H9 (cell line): ENCODE measurements around the gene FXN. TPM values are rescaled to one million over a fixed set of nuclear protein-coding genes. Genes with fewer than 3 reads are reported as not detected.

Experiments used
- DNase-seq: peaks from one replicate; pipeline ENCODE4 v3.0.0-alpha.2; 2017
- H2AFZ ChIP-seq: one replicate; pipeline ENCODE4 v1.6.1; 2013; ENCODE audit warnings: mild to moderate bottlenecking, low read length, control low read depth, moderate library complexity
- H2AK5ac ChIP-seq: 2 replicates; pipeline ENCODE4 v1.6.1; 2013; ENCODE audit warnings: low read length, control low read depth, mixed read lengths; ENCODE audit not compliant: insufficient read length
- H2BK120ac ChIP-seq: one replicate; pipeline ENCODE4 v1.6.1; 2013; ENCODE audit warnings: low read depth, mild to moderate bottlenecking, low read length, control low read depth, inconsistent platforms; ENCODE audit not compliant: poor library complexity, severe bottlenecking
- H2BK12ac ChIP-seq: 2 replicates; pipeline ENCODE4 v1.6.1; 2013; ENCODE audit warnings: low read length, control low read depth, mixed read lengths, low read depth; ENCODE audit not compliant: insufficient read length
- H2BK15ac ChIP-seq: 2 replicates; pipeline ENCODE4 v1.6.1; 2013; ENCODE audit warnings: low read depth, low read length, control low read depth
- H2BK20ac ChIP-seq: one replicate; pipeline ENCODE4 v1.6.1; 2013; ENCODE audit warnings: low read depth, mild to moderate bottlenecking, low read length, control low read depth, inconsistent platforms; ENCODE audit not compliant: poor library complexity, severe bottlenecking
- H2BK5ac ChIP-seq: 2 replicates; pipeline ENCODE4 v1.6.1; 2013; ENCODE audit warnings: low read length, control low read depth, mixed read lengths; ENCODE audit not compliant: insufficient read length
- H3K14ac ChIP-seq: 2 replicates; pipeline ENCODE4 v1.6.1; 2013; ENCODE audit warnings: low read length, control low read depth; ENCODE audit not compliant: insufficient read depth
- H3K18ac ChIP-seq: 2 replicates; pipeline ENCODE4 v1.6.1; 2013; ENCODE audit warnings: low read depth, mild to moderate bottlenecking, mixed read lengths, low read length, control low read depth; ENCODE audit not compliant: insufficient read length
- H3K23ac ChIP-seq: 2 replicates; pipeline ENCODE4 v1.6.1; 2013; ENCODE audit warnings: low read length, control low read depth, mixed read lengths, low read depth; ENCODE audit not compliant: insufficient read length
- H3K23me2 ChIP-seq: 2 replicates; pipeline ENCODE4 v1.6.1; 2013; ENCODE audit warnings: low read depth, mild to moderate bottlenecking, mixed read lengths, low read length, control low read depth; ENCODE audit not compliant: insufficient read length, poor library complexity, severe bottlenecking
- H3K27ac ChIP-seq: 2 replicates; pipeline ENCODE4 v1.5.1; 2013; ENCODE audit warnings: low read length, control low read depth, mixed read lengths, low read depth; ENCODE audit not compliant: insufficient read length
- H3K27me3 ChIP-seq: 2 replicates; pipeline ENCODE4 v1.6.1; 2013; ENCODE audit warnings: low read length, control low read depth, inconsistent platforms; ENCODE audit not compliant: insufficient read depth
- H3K4ac ChIP-seq: 2 replicates; pipeline ENCODE4 v1.6.1; 2013; ENCODE audit warnings: low read depth, mild to moderate bottlenecking, control low read depth, inconsistent platforms, low read length, moderate library complexity
- H3K4me1 ChIP-seq: 2 replicates; pipeline ENCODE4 v1.6.1; 2013; ENCODE audit warnings: low read length, control low read depth, inconsistent platforms; ENCODE audit not compliant: insufficient read depth
- H3K4me2 ChIP-seq: 2 replicates; pipeline ENCODE4 v1.6.1; 2013; ENCODE audit warnings: low read length, control low read depth, mixed read lengths; ENCODE audit not compliant: insufficient read length, insufficient read depth
- H3K56ac ChIP-seq: 2 replicates; pipeline ENCODE4 v1.6.1; 2013; ENCODE audit warnings: low read depth, mild to moderate bottlenecking, mixed read lengths, low read length, control low read depth; ENCODE audit not compliant: insufficient read length
- H3K79me1 ChIP-seq: 2 replicates; pipeline ENCODE4 v1.6.1; 2013; ENCODE audit warnings: low read depth, mild to moderate bottlenecking, moderate library complexity, low read length, control low read depth, inconsistent platforms; ENCODE audit not compliant: insufficient read depth, poor library complexity, severe bottlenecking
- H3K79me2 ChIP-seq: 2 replicates; pipeline ENCODE4 v1.6.1; 2013; ENCODE audit warnings: low read length, control low read depth, inconsistent platforms; ENCODE audit not compliant: insufficient read depth
- H3K9ac ChIP-seq: 2 replicates; pipeline ENCODE4 v1.6.1; 2013; ENCODE audit warnings: low read length, control low read depth, mixed read lengths; ENCODE audit not compliant: insufficient read length; ENCODE audit errors: extremely low read depth
- H3K9me3 ChIP-seq: one replicate; pipeline ENCODE4 v1.6.1; 2013; ENCODE audit warnings: low read depth, low read length, inconsistent platforms; ENCODE audit not compliant: control insufficient read depth
- H3T11ph ChIP-seq: one replicate; pipeline ENCODE4 v1.6.1; 2013; ENCODE audit warnings: mild to moderate bottlenecking, low read length, control low read depth, inconsistent platforms
- H4K20me1 ChIP-seq: one replicate; pipeline ENCODE4 v1.6.1; 2013; ENCODE audit not compliant: control insufficient read depth, insufficient read length, insufficient read depth
- H4K5ac ChIP-seq: 2 replicates; pipeline ENCODE4 v1.6.1; 2013; ENCODE audit warnings: low read depth, mild to moderate bottlenecking, mixed read lengths, low read length, control low read depth; ENCODE audit not compliant: insufficient read length
- H4K8ac ChIP-seq: replicated peaks from 2 replicates; pipeline ENCODE4 v1.6.1; 2013; ENCODE audit warnings: low read length, control low read depth, mixed read lengths, low read depth; ENCODE audit not compliant: insufficient read length
- H4K91ac ChIP-seq: 2 replicates; pipeline ENCODE4 v1.6.1; 2013; ENCODE audit warnings: low read depth, mild to moderate bottlenecking, moderate library complexity, mixed read lengths, low read length, control low read depth; ENCODE audit not compliant: insufficient read length
- H3K27ac Mint-ChIP-seq, 3 experiments: 2 replicates in 2 of 3; 3 replicates in 1 of 3; pipeline ENCODE4 v1.8.0; 2020 to 2021; ENCODE audit warnings: mixed read lengths in 3 of 3, mild to moderate bottlenecking in 1 of 3, moderate library complexity in 1 of 3
- H3K27me3 Mint-ChIP-seq: 2 replicates; pipeline ENCODE4 v1.8.0; 2021; ENCODE audit warnings: low read depth, mild to moderate bottlenecking, moderate library complexity, mixed read lengths
- H3K36me3 Mint-ChIP-seq, 3 experiments: 2 replicates in 2 of 3; 3 replicates in 1 of 3; pipeline ENCODE4 v1.8.0; 2020 to 2021; ENCODE audit warnings: low read depth in 3 of 3, mixed read lengths in 3 of 3; ENCODE audit not compliant: insufficient read depth in 1 of 3
- H3K4me1 Mint-ChIP-seq, 2 experiments: 2 replicates each; pipeline ENCODE4 v1.8.0; 2020; ENCODE audit warnings: mixed read lengths in 2 of 2
- H3K4me3 Mint-ChIP-seq, 2 experiments: 2 replicates in 1 of 2; 3 replicates in 1 of 2; pipeline ENCODE4 v1.8.0; 2020 to 2021; ENCODE audit warnings: mild to moderate bottlenecking in 2 of 2, mixed read lengths in 2 of 2, moderate library complexity in 1 of 2
- H3K9me3 Mint-ChIP-seq, 2 experiments: 2 replicates in 1 of 2; 3 replicates in 1 of 2; pipeline ENCODE4 v1.8.0; 2020; ENCODE audit warnings: mild to moderate bottlenecking in 2 of 2, mixed read lengths in 2 of 2, moderate library complexity in 1 of 2
- WGBS: extraction: QIAGEN DNeasy Blood & Tissue Kit; methylation state at CpG from one replicate; pipeline ENCODE4 v1.1.7; 2013; ENCODE audit warnings: missing lambda C conversion rate, low lambda C conversion rate, mixed read lengths; ENCODE audit not compliant: insufficient read length; ENCODE audit errors: extremely low coverage; 5-methylcytosine and 5-hydroxymethylcytosine counted together
- total RNA-seq: library from RNA; stranded (reverse); gene quantifications from 2 replicates; pipeline ENCODE4 v1.2.1, GENCODE V29; 2021
- TF ChIP-seq, protein P1 (sequence below): fragments of 200-600 bp; sonication (generic); conservative IDR thresholded peaks from 3 replicates; pipeline ENCODE4 v1.8.0; 2021; ENCODE audit warnings: antibody characterized with exemption, mild to moderate bottlenecking

FXN gene
- total RNA-seq, 1 experiment from 2014 or later, result 34.4 TPM

DNA sequence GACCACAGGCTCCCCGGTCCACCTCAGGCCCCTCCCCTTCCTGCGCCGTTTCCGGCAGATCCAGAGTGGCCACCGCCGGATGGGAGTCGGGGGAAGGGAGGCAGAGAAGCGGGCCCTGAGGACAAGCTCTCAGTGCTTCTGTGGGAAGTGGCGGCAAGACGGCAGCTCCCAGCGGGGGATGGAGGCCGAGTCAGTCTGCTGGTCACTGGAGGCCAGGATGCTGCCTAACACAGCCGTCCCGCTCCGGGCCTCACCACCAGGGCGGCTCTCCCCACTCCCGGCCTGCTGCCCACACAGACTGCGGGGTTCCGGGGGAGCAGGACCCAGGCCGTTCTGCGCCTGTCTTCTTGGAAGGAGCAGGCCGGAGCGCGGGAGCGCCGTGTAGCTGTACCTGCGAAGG lies 31.4 kb downstream of the FXN start:
- Histone ChIP-seq H3K9ac (no peak overlapping the region), H2BK20ac (no peak overlapping the region), H4K20me1 (no peaks in the 10 kb centered on the region), H3T11ph (no peak overlapping the region), H2BK12ac (no peak overlapping the region), H3K27ac (no peak overlapping the region), H3K14ac (peak overlapping the region; percentile 12; the same call in 1 of the 2 replicates), H2AK5ac (no peak overlapping the region), H4K5ac (no peak overlapping the region), H2BK15ac (no peak overlapping the region), H2BK120ac (no peak overlapping the region), H4K8ac (no peak overlapping the region), H3K4me2 (no peak overlapping the region), H3K4me1 (peaks cover 8% of the 10 kb centered on the region), H3K18ac (no peak overlapping the region), H3K56ac (no peak overlapping the region), H4K91ac (no peak overlapping the region), H3K4ac (no peak overlapping the region), H3K23me2 (no peaks in the 10 kb centered on the region), H3K9me3 (no peaks in the 10 kb centered on the region), H3K79me2 (no peaks in the 10 kb centered on the region; the same call in 1 of the 2 replicates), H3K79me1 (no peaks in the 10 kb centered on the region), H3K23ac (no peak overlapping the region), H3K27me3 (no peaks in the 10 kb centered on the region), H2AFZ (no peak overlapping the region), H2BK5ac (no peak overlapping the region)
- Mint-ChIP-seq H3K36me3 (peaks cover 13 to 38% (median 30%) of the 10 kb centered on the region in 3 experiments), H3K27me3 (no peaks in the 10 kb centered on the region), H3K9me3 (no peaks in the 10 kb centered on the region), H3K4me3 (no peak overlapping the region; a peak in 1 of 5 replicates), H3K4me1 (peaks cover 24 to 28% of the 10 kb centered on the region in 2 experiments), H3K27ac (peak overlapping the region in 1 of 3 experiments; percentile 5; a peak in 1 of 7 replicates)
- peak; percentile 84 for DNase-seq
- WGBS, result no CpG with 5 or more reads among the region's 27 CpGs
- TF ChIP-seq, protein P1, sequence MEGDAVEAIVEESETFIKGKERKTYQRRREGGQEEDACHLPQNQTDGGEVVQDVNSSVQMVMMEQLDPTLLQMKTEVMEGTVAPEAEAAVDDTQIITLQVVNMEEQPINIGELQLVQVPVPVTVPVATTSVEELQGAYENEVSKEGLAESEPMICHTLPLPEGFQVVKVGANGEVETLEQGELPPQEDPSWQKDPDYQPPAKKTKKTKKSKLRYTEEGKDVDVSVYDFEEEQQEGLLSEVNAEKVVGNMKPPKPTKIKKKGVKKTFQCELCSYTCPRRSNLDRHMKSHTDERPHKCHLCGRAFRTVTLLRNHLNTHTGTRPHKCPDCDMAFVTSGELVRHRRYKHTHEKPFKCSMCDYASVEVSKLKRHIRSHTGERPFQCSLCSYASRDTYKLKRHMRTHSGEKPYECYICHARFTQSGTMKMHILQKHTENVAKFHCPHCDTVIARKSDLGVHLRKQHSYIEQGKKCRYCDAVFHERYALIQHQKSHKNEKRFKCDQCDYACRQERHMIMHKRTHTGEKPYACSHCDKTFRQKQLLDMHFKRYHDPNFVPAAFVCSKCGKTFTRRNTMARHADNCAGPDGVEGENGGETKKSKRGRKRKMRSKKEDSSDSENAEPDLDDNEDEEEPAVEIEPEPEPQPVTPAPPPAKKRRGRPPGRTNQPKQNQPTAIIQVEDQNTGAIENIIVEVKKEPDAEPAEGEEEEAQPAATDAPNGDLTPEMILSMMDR, result peak; percentile 40
